ENCODE results near the gene TPTE2.
"Not testable (repeated sequence)": the region's sequence is repeated elsewhere in the genome, so short reads cannot be mapped to it uniquely, and the experiment has no call there.

Gene TPTE2

GRCh38 chr13:19561585-19561984, 253 bp upstream of the TPTE2 start:
- DNase-seq: no peak

GRCh38 chr13:19560672-19561071, 660 bp downstream of the TPTE2 start:
- DNase-seq: not testable (repeated sequence)

- not testable (repeated sequence) for DNase-seq
Measured at GRCh38 chr13:19559739-19560138, 1.6 kb downstream of the TPTE2 start.

GRCh38 chr13:19557287-19557686, 4.0 kb downstream of the TPTE2 start:
- DNase-seq: not testable (repeated sequence)

- DNase-seq: not testable (repeated sequence)
Measured at GRCh38 chr13:19549245-19549644, 12.1 kb downstream of the TPTE2 start.

- DNase-seq: not testable (repeated sequence)
Measured at GRCh38 chr13:19525634-19526033, 35.7 kb downstream of the TPTE2 start.

- DNase-seq: no peak
Measured at GRCh38 chr13:19519049-19519448, 42.3 kb downstream of the TPTE2 start.

- not testable (repeated sequence) for DNase-seq
Measured at GRCh38 chr13:19507623-19508022, 53.7 kb downstream of the TPTE2 start.

- not testable (repeated sequence) for DNase-seq
Measured at GRCh38 chr13:19460126-19460525, 101.2 kb downstream of the TPTE2 start.

- peak; percentile 31 for DNase-seq
Measured at GRCh38 chr13:19439056-19439686, 122.2 kb downstream of the TPTE2 start.

- not testable (repeated sequence) for DNase-seq
Measured at GRCh38 chr13:19437780-19438179, 123.6 kb downstream of the TPTE2 start.

- DNase-seq: not testable (repeated sequence)
Measured at GRCh38 chr13:19422236-19422635, 139.1 kb downstream of the TPTE2 start.

- not testable (repeated sequence) for DNase-seq
Measured at GRCh38 chr13:19412494-19412893, 148.8 kb downstream of the TPTE2 start.

- DNase-seq: not testable (repeated sequence)
Measured at GRCh38 chr13:19382746-19383511, 178.4 kb downstream of the TPTE2 start.

- DNase-seq: no peak
Measured at GRCh38 chr13:19382111-19382510, 179.2 kb downstream of the TPTE2 start.
